HCT116 (cell line): ENCODE data around the gene NSMCE1. TPM values are rescaled to one million over a fixed set of nuclear protein-coding genes. Genes with fewer than 3 reads are reported as not detected.

ENCODE experiments used
- ATAC-seq: fragments of 200-7000 bp; cut with Tn5 transposase; 2 replicates; pipeline ENCODE4 v1.9.1; 2020; ENCODE audit warnings: mild to moderate bottlenecking, moderate library complexity
- Bru-seq: library from RNA; stranded (reverse); fragments of 400-500 nt; gene quantifications from one replicate; lab custom pipeline; 2021; lab: Mats Ljungman, UMichigan
- BruChase-seq, 2 experiments: library from RNA; stranded (reverse); fragments of 400-500 nt; gene quantifications; one replicate each; lab custom pipeline; 2021; lab: Mats Ljungman, UMichigan
- BruUV-seq: library from RNA; stranded (reverse); fragments of 400-500 nt; replicated peaks from 2 replicates; lab custom pipeline; 2021; lab: Mats Ljungman, UMichigan
- CTCF ChIA-PET: fragments of 300-600 bp; sonication (Branson Sonifier 250); formaldehyde crosslinking; loops from one replicate; lab custom pipeline; 2021; ENCODE audit warnings: antibody characterized with exemption; lab: Charles Lee
- POLR2A ChIA-PET: fragments of 300-600, 350-600 bp; sonication (Branson Sonifier 250); formaldehyde crosslinking; loops from one replicate; lab custom pipeline; 2021; ENCODE audit warnings: antibody characterized with exemption; lab: Charles Lee
- RAD21 ChIA-PET, 2 experiments: fragments of 300-600 bp; sonication (Branson Sonifier 250); formaldehyde crosslinking; loops; one replicate each; lab custom pipeline; 2023; ENCODE audit warnings: low total read pairs in 2 of 2; ENCODE audit not compliant: uncharacterized antibody in 2 of 2, unreplicated experiment in 2 of 2, low non-redundant PET in 1 of 2; lab: Charles Lee
- DNase-seq: peaks from one replicate; pipeline ENCODE4 v3.0.0-alpha.2; 2010; ENCODE audit warnings: low read depth, low spot score
- H2AFZ ChIP-seq: fragments of 200-600 bp; shearing (Covaris generic), sonication (generic); 2 replicates; pipeline ENCODE4 v1.6.1; 2017; ENCODE audit warnings: low read depth, mixed run types, mixed read lengths, antibody characterized with exemption, low read length; ENCODE audit not compliant: poor library complexity, severe bottlenecking
- H3K27ac ChIP-seq: 2 replicates; pipeline ENCODE4 v1.5.1; 2012; ENCODE audit warnings: low read depth, low read length
- H3K27me3 ChIP-seq: fragments of 200-600 bp; sonication (generic); 2 replicates; pipeline ENCODE4 v1.6.1; 2016; ENCODE audit warnings: mixed run types, low read length, mixed read lengths; ENCODE audit not compliant: insufficient read depth
- H3K36me3 ChIP-seq, 2 experiments: fragments of 200-500 bp in 1 of 2; fragments of 200-600 bp in 1 of 2; sonication (Bioruptor generic) in 1 of 2; sonication (generic) in 1 of 2; 2 replicates each; pipeline versions ENCODE4 v1.5.1 to v1.6.1; 2014 to 2016; ENCODE audit warnings: low read length in 2 of 2, inconsistent platforms in 1 of 2, mixed read lengths in 1 of 2, mixed run types in 1 of 2; ENCODE audit not compliant: insufficient read depth in 2 of 2, control insufficient read depth in 1 of 2
- H3K4me1 ChIP-seq, 2 experiments: fragments of 200-600 bp in 1 of 2; sonication (generic) in 1 of 2; 2 replicates each; pipeline versions ENCODE4 v1.5.1 to v1.6.1; 2012 to 2017; ENCODE audit warnings: low read length in 2 of 2, inconsistent platforms in 1 of 2, mild to moderate bottlenecking in 1 of 2, mixed read lengths in 1 of 2, mixed run types in 1 of 2, moderate library complexity in 1 of 2; ENCODE audit not compliant: insufficient read depth in 2 of 2, control insufficient read depth in 1 of 2
- H3K4me2 ChIP-seq: fragments of 200-600 bp; sonication (generic); 2 replicates; pipeline ENCODE4 v1.6.1; 2017; ENCODE audit warnings: mixed run types, low read length, mixed read lengths
- H3K4me3 ChIP-seq, 2 experiments: fragments of 200-600 bp in 1 of 2; sonication (generic) in 1 of 2; replicated peaks in 1 of 2; 2 replicates each; pipeline ENCODE4 v1.5.1; 2011 to 2016; ENCODE audit warnings: low read length in 2 of 2, control low read depth in 1 of 2, low read depth in 1 of 2, mild to moderate bottlenecking in 1 of 2, mixed read lengths in 1 of 2, mixed run types in 1 of 2
- H3K79me2 ChIP-seq: fragments of 200-600 bp; sonication (generic); 2 replicates; pipeline ENCODE4 v1.6.1; 2017; ENCODE audit warnings: mild to moderate bottlenecking, mixed run types, low read length, moderate library complexity, mixed read lengths; ENCODE audit not compliant: insufficient read depth
- H3K9ac ChIP-seq: fragments of 200-600 bp; sonication (generic); 2 replicates; pipeline ENCODE4 v1.6.1; 2016; ENCODE audit warnings: low read length, mixed read lengths
- H3K9me2 ChIP-seq: fragments of 200-600 bp; sonication (generic), shearing (Covaris generic); 2 replicates; pipeline ENCODE4 v1.6.1; 2017; ENCODE audit warnings: mixed run types, mild to moderate bottlenecking, moderate library complexity; ENCODE audit not compliant: insufficient read depth
- H3K9me3 ChIP-seq, 2 experiments: fragments of 200-500 bp in 1 of 2; fragments of 200-600 bp in 1 of 2; sonication (Bioruptor generic) in 1 of 2; sonication (generic) in 1 of 2; 2 replicates each; pipeline ENCODE4 v1.6.1; 2014 to 2017; ENCODE audit warnings: low read length in 2 of 2, mixed read lengths in 2 of 2, inconsistent platforms in 1 of 2, low read depth in 1 of 2, mild to moderate bottlenecking in 1 of 2, mixed run types in 1 of 2, moderate library complexity in 1 of 2; ENCODE audit not compliant: control insufficient read depth in 1 of 2, insufficient read depth in 1 of 2
- H4K20me1 ChIP-seq: fragments of 200-600 bp; sonication (generic), shearing (Covaris generic); 2 replicates; pipeline ENCODE4 v1.6.1; 2017; ENCODE audit warnings: mixed run types, mild to moderate bottlenecking, moderate library complexity; ENCODE audit not compliant: insufficient read depth
- CEBPB ChIP-seq: IDR thresholded peaks from 2 replicates; pipeline ENCODE4 v1.6.1; 2012; ENCODE audit warnings: low read depth
- EGR1 ChIP-seq: IDR thresholded peaks from 2 replicates; pipeline ENCODE4 v1.6.1; 2012; ENCODE audit warnings: low read depth
- ELF1 ChIP-seq: IDR thresholded peaks from 2 replicates; pipeline ENCODE4 v1.6.1; 2012; ENCODE audit warnings: low read depth, borderline replicate concordance
- EZH2 ChIP-seq: fragments of 200-600 bp; sonication (generic); IDR thresholded peaks from 2 replicates; pipeline ENCODE4 v1.6.1; 2017; ENCODE audit warnings: antibody characterized with exemption, mixed run types
- POLR2A ChIP-seq: IDR thresholded peaks from 2 replicates; pipeline ENCODE4 v1.7.0; 2011; ENCODE audit warnings: borderline replicate concordance; ENCODE audit not compliant: insufficient read depth, insufficient read length; ENCODE audit errors: extremely low read depth
- POLR2AphosphoS5 ChIP-seq: IDR thresholded peaks from 2 replicates; pipeline ENCODE4 v1.6.1; 2011; ENCODE audit warnings: mild to moderate bottlenecking, low read depth, low read length, moderate library complexity
- SIN3A ChIP-seq: IDR thresholded peaks from 2 replicates; pipeline ENCODE4 v1.6.1; 2012; ENCODE audit warnings: low read depth
- SRF ChIP-seq: IDR thresholded peaks from 2 replicates; pipeline ENCODE4 v1.6.1; 2012; ENCODE audit warnings: low read depth
- TCF7L2 ChIP-seq: IDR thresholded peaks from 2 replicates; pipeline ENCODE4 v1.7.0; 2011; ENCODE audit warnings: borderline replicate concordance, inconsistent platforms; ENCODE audit not compliant: insufficient read depth, insufficient read length; ENCODE audit errors: extremely low read depth
- ZFX ChIP-seq: fragments of 450-650 bp; IDR thresholded peaks from 2 replicates; pipeline ENCODE4 v1.6.1; 2017
- intact Hi-C: fragments of 100-400 bp; cut with micrococcal nuclease; formaldehyde crosslinking; loops from 2 replicates; pipeline ENCODE4 v1.10.0; 2022
- long read RNA-seq: library from polyadenylated mRNA; unstranded; transcript quantifications from one replicate; pipeline ENCODE4 v2.0.0, GENCODE V29; 2021; ENCODE audit not compliant: unreplicated experiment
- polyA plus RNA-seq: library from polyadenylated mRNA; unstranded; fragments of >200 nt; gene quantifications from 2 replicates; pipeline ENCODE4 v1.2.1, GENCODE V29; 2012; ENCODE audit warnings: missing spikeins
- total RNA-seq: library from RNA; stranded (reverse); gene quantifications from one replicate; pipeline ENCODE4 v1.2.1, GENCODE V29; 2021; ENCODE audit not compliant: unreplicated experiment
- TF ChIP-seq, protein P1 (sequence below): IDR thresholded peaks from 2 replicates; pipeline ENCODE4 v1.6.1; 2012
- TF ChIP-seq, protein P2 (sequence below), 3 experiments: fragments of 200-600 bp in 1 of 3; sonication (generic) in 1 of 3; IDR thresholded peaks in 2 of 3; conservative IDR thresholded peaks in 1 of 3; 2 replicates each; pipeline ENCODE4 v1.5.1; 2012 to 2017; ENCODE audit warnings: low read depth in 2 of 3, low read length in 2 of 3, antibody characterized with exemption in 1 of 3, borderline replicate concordance in 1 of 3, control low read depth in 1 of 3, mild to moderate bottlenecking in 1 of 3, mixed read lengths in 1 of 3, mixed run types in 1 of 3, moderate library complexity in 1 of 3; ENCODE audit not compliant: insufficient read depth in 1 of 3
- TF ChIP-seq, protein P3 (sequence below): IDR thresholded peaks from 2 replicates; pipeline ENCODE4 v1.6.1; 2012; ENCODE audit warnings: low read depth
- TF ChIP-seq, protein P4 (sequence below): IDR thresholded peaks from 2 replicates; pipeline ENCODE4 v1.6.1; 2012

Gene NSMCE1, protein sequence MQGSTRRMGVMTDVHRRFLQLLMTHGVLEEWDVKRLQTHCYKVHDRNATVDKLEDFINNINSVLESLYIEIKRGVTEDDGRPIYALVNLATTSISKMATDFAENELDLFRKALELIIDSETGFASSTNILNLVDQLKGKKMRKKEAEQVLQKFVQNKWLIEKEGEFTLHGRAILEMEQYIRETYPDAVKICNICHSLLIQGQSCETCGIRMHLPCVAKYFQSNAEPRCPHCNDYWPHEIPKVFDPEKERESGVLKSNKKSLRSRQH
- total RNA-seq (85.6 TPM), Bru-seq, nascent RNA (percentile 67 among the genes with signal in this experiment), BruChase-seq, experiment 1, labeled RNA remaining after a 6-hour chase (percentile 60 among the genes with signal in this experiment), BruChase-seq, experiment 2, labeled RNA remaining after a 2-hour chase (percentile 54 among the genes with signal in this experiment)
- 161 and 187 TPM in 2 replicates for polyA plus RNA-seq
- long read RNA-seq, transcript NSMCE1-201 (8 exons, 1,067 nt), result major isoform, 46 of 63 reads
- long read RNA-seq, partial matches to known transcripts, result 5 of 63 reads
- long read RNA-seq, other reads (novel, unspliced or antisense), result 12 of 63 reads

DNA sequence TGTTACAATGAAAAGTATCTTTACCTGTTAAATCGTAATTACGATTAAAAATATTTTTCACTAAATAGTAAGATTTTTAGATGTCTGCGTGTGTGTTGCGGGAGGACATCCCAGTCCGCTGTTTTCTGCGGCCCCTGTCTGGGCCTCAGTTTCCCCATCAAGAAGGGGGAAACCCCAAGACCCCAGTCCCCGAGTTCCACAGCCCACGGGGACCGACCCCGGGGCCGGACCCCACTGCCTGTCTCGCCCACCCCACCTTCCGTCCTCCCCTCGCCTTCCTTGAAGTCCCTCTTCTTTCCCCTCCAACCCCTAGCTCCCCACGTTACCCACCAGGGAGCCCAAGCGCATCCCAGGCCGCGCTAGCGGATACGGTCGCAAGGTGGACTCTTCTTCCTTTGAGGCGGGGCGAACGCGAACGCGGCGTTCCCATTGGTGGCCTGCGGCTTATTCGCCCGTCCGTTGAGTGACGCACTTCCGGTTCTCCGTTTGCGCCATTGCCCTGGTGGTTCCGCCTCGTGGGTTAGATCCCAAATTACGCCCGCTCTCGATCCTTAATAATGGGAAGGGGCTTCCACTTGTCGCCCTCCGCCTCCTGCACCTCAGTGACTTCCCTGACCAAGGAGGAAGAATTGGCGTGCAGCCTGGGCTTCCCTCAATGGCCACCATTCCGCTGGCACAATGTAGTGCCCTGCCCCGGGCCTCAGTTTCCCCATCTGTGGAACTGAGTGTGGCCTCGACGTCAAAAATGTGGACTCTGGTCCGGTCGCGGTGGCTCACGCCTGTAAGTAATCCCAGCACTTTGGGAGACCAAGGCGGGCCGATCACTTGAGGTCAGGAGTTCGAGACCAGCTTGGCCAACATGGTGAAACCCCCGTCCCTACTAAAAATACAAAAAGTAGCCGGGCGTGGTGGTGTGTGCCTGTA lies at the start of gene NSMCE1:
NSMCE1 (minus strand) TSS at position 397 of the 924 bp plus-strand sequence. CDS start 11,202 bp downstream, outside the sequence.
- BruUV-seq, result TSS peak; percentile 93
- H3K36me3 ChIP-seq, result no peaks in the 10 kb centered on the region
- H3K4me3 ChIP-seq, result peak within 1 kb of the TSS; percentile 79 to 92
- H3K9ac ChIP-seq, result peak within 1 kb of the TSS; percentile 85
- ChIA-PET CTCF (interaction anchor here (0.6 to 1.5 kb wide), 4 partner anchors 33 to 1325 kb away, joined by 3 read pairs; no protein-coding TSS in a partner anchor), POLR2A (interaction anchor here (1.0 to 1.5 kb wide), 2 partner anchors 15 to 47 kb away, joined by 3 to 4 read pairs; no protein-coding TSS in a partner anchor), RAD21 (interaction anchor here in 1 of 2 experiments (0.6 kb wide), 1 partner anchor 100 kb away, joined by 4 read pairs; no protein-coding TSS in a partner anchor)
- H3K9me3 ChIP-seq, result no peaks in the 10 kb centered on the region
- intact Hi-C loops, result loop anchor here (5.0 kb wide), 1 partner anchor 49 kb away; no protein-coding TSS in a partner anchor
- no peaks in the 10 kb centered on the region for H3K27me3 ChIP-seq
- peaks cover 26 to 77% of the 10 kb centered on the region in 2 experiments for H3K4me1 ChIP-seq
- H3K79me2 ChIP-seq, result peaks cover 18% of the 10 kb centered on the region; the same call in 1 of the 2 replicates
- H4K20me1 ChIP-seq, result no peaks in the 10 kb centered on the region
- H2AFZ ChIP-seq, result no peak within 1 kb of the TSS
- no peaks in the 10 kb centered on the region for H3K9me2 ChIP-seq
- ATAC-seq (peak; percentile 95), DNase-seq (peak; percentile 91)
- H3K4me2 ChIP-seq, result peak within 1 kb of the TSS; percentile 87
- H3K27ac ChIP-seq, result peak within 1 kb of the TSS; percentile 69
- TF ChIP-seq, protein P1, sequence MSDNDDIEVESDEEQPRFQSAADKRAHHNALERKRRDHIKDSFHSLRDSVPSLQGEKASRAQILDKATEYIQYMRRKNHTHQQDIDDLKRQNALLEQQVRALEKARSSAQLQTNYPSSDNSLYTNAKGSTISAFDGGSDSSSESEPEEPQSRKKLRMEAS, result peak; percentile 92
- TF ChIP-seq TCF7L2, result no peak
- no peak for TF ChIP-seq EZH2
- TF ChIP-seq ELF1, result peak; percentile 28; the same call in 1 of the 2 replicates
- TF ChIP-seq, protein P2, sequence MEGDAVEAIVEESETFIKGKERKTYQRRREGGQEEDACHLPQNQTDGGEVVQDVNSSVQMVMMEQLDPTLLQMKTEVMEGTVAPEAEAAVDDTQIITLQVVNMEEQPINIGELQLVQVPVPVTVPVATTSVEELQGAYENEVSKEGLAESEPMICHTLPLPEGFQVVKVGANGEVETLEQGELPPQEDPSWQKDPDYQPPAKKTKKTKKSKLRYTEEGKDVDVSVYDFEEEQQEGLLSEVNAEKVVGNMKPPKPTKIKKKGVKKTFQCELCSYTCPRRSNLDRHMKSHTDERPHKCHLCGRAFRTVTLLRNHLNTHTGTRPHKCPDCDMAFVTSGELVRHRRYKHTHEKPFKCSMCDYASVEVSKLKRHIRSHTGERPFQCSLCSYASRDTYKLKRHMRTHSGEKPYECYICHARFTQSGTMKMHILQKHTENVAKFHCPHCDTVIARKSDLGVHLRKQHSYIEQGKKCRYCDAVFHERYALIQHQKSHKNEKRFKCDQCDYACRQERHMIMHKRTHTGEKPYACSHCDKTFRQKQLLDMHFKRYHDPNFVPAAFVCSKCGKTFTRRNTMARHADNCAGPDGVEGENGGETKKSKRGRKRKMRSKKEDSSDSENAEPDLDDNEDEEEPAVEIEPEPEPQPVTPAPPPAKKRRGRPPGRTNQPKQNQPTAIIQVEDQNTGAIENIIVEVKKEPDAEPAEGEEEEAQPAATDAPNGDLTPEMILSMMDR (IDR thresholded peaks at IDR 0.05 in 2 of 3, conservative IDR thresholded peaks at IDR 0.05 in 1 of 3; ENCODE audit: borderline replicate concordance in 1 of 3, insufficient read depth in 1 of 3, low read depth in 2 of 3, low read length in 2 of 3), result peak in 1 of 3 experiments; percentile 17; a peak in 1 of 6 replicates
- peak; percentile 70 for TF ChIP-seq ZFX
- TF ChIP-seq, protein P3, sequence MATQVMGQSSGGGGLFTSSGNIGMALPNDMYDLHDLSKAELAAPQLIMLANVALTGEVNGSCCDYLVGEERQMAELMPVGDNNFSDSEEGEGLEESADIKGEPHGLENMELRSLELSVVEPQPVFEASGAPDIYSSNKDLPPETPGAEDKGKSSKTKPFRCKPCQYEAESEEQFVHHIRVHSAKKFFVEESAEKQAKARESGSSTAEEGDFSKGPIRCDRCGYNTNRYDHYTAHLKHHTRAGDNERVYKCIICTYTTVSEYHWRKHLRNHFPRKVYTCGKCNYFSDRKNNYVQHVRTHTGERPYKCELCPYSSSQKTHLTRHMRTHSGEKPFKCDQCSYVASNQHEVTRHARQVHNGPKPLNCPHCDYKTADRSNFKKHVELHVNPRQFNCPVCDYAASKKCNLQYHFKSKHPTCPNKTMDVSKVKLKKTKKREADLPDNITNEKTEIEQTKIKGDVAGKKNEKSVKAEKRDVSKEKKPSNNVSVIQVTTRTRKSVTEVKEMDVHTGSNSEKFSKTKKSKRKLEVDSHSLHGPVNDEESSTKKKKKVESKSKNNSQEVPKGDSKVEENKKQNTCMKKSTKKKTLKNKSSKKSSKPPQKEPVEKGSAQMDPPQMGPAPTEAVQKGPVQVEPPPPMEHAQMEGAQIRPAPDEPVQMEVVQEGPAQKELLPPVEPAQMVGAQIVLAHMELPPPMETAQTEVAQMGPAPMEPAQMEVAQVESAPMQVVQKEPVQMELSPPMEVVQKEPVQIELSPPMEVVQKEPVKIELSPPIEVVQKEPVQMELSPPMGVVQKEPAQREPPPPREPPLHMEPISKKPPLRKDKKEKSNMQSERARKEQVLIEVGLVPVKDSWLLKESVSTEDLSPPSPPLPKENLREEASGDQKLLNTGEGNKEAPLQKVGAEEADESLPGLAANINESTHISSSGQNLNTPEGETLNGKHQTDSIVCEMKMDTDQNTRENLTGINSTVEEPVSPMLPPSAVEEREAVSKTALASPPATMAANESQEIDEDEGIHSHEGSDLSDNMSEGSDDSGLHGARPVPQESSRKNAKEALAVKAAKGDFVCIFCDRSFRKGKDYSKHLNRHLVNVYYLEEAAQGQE, result no peak
- peak; percentile 88 for TF ChIP-seq POLR2A
- TF ChIP-seq POLR2AphosphoS5, result peak; percentile 97
- peak; percentile 56; the same call in 1 of the 2 replicates for TF ChIP-seq SIN3A
- TF ChIP-seq CEBPB, result no peak
- no peak for TF ChIP-seq SRF
- no peak for TF ChIP-seq EGR1
- TF ChIP-seq, protein P4, sequence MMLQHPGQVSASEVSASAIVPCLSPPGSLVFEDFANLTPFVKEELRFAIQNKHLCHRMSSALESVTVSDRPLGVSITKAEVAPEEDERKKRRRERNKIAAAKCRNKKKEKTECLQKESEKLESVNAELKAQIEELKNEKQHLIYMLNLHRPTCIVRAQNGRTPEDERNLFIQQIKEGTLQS, result no peak
